ENCODE data around the gene CACNA2D4.
"Not testable (repeated sequence)": the region's sequence is repeated elsewhere in the genome, so short reads cannot be mapped to it uniquely, and the experiment has no call there.

CACNA2D4 gene

DNA sequence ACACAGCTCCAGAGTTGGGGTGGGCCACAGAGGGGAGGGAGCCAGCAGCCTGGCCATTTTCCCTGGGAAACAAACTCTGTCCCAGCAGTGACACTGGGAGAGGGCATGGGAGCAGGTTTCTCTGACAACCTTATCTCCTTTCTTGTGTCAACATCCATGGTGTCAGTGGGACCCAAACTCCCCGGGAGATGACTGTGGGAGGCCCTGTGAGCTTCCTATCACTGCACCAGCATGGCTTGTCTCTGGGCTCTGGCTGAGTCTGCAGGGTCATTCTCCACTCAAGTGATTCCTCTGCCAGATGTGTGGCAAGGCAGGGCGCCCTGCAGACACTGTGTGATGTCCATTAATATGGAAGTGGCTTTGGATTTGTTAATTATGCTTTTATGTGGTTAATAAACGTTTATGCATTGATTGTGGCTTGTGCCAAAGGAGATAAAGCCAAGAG, 88.0 kb downstream of the CACNA2D4 start:
- no peak for DNase-seq

DNA sequence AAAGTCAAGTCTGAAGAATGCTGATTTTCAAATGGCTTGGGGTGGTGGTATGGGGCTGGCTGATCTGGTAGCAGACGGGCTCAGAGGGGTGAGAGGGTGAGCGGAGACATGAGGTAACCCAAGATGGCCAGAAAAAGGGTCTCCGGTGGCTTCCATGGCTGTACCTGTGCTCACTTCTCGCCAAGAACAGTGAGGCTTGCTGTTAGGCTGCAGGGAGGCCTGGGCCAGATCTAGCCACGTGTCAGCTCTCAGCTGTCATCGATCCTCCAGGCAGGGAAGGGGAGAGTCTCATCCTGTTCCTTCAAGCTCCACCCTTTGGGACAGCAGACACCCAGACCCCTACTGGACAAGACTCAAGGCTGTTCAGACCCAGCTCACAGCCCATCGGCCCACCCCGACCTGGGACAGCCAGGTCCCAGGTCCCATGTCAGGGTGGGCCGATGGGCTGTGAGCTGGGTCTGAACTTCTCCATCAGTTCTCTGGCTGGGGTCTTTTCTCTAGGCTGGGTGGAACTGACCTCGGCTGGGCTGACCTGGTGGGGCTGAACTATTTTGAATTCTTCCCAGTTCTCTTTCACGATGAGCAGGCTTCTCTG, 89.0 kb downstream of the CACNA2D4 start:
- DNase-seq: no peak

DNA sequence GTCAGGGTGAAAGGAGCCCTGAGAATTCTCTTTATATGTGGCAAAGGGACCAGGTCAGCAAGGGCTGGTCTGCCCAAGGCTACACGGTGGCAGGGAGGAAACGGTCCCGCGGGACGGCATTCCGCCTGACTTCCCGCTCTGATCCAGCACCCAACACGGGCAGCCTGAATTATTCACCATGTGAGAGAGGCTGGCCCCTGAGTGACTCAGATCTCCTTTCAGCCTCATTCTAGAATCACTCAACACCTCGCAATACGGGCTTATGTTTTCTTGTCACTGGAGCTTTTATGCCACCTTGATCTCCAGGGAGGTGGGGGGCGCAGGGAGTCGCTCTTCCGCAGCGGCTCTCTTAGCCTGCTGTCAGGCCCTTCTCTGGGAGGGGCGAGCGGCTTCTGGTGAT, 89.6 kb downstream of the CACNA2D4 start:
- DNase-seq: no peak

DNA sequence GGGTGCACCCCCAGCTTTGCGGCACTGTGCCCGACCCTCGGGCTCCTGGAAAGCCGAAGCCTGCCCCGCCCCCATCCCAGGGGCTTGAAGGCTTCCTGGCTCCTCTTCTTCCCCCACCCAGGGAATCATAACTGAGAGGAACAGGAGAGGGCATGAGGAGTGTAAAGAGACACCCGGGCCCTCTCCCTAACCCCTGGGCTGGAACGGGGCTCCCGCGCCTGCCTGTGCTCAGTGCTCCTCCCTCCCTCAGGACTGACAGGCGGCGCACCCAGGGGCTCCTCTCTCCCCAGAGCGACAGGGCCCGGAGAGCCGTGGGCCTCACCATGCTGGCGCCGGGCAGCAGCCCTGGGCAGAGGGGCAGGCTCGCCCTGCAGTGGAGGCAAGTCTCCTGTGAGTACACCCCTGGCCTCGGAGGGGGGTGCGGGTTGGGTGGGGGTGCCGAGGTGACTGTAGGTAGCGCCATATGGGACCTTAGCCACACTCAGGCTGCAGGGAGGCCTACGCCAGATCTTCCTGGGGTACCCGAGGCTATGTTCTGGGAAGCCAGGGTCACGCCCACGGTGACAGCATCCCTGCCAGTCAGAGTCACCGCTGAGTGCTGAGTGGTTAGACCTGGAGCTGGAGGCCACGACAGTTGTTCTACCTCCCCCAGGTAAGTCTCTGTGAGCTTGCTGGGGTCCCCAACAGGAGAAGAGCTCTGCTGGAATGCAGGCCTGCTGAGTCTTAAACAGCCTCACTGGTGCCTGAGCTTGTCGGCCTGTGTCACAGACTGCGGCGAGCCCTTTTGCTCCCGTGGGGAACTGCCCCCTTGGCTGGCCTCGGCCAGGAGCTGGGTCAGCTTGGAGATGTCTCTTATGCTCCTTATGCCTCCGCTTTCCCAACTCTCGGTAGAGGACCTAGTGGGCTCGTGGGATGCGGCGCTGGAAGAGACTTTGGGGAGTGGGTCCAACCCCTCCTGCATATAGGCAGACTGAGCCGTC, 90.3 kb downstream of the CACNA2D4 start:
- no peak for DNase-seq

DNA sequence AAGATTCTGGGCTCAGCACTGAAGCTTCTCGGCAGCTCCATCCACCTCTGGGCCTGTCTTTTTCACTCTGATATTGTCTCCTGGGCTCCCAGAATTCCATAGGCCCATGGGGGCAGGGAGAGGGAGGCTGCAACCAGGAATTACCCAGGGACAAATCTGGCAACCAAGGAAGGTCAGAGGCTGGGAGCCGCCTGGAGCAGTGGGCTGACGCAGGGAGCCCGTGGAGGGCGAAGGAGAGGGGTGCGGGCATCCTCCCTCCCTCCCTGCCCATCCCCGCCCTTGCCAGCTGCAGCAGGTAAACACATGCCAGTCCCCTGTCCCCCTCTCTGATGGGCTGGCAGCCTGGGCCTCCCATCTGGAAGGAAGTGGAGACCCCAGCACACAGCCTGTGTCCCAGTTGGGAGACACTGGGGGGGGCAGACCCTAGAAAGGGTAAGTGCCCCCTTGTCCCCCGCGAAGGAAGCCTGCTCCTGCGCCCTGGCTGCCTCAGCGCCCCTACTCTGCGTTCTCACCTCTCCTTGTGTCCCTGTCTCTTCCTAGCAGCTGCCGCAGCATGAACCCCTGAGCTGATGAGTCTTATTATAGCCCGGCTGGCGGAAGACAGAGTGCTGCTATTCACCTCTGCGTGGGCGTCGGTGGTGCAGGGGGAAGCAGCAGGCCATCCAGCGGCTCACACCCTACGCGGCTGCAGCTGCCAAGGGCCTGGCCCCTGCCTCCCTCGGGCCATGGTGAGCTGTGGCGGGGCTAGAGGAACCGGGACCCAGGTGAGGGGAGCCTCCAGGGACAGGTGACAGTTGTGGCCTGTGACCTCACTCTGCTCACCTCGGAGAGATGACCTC, 91.4 kb downstream of the CACNA2D4 start:
- DNase-seq: no peak

DNA sequence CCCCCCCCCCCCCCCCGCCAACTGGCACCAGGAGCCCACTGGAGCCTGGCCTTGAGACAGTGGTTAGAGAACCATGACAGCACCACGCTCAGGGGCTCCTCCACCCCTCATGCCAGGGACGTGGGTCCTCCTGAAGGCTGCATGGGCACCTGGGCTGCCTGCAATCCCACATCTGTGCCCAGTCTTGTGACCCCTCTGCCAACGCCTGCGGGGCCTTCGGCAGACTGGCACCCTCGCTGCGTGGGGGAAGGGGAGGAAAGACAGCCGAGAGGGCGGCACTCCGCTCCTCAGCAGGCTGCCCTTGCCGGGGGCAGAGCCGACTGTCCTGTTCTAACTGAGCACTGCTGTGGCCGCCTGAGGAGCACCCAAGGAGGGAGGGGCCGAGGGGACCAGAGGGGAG, 92.1 kb downstream of the CACNA2D4 start:
- DNase-seq: no peak

DNA sequence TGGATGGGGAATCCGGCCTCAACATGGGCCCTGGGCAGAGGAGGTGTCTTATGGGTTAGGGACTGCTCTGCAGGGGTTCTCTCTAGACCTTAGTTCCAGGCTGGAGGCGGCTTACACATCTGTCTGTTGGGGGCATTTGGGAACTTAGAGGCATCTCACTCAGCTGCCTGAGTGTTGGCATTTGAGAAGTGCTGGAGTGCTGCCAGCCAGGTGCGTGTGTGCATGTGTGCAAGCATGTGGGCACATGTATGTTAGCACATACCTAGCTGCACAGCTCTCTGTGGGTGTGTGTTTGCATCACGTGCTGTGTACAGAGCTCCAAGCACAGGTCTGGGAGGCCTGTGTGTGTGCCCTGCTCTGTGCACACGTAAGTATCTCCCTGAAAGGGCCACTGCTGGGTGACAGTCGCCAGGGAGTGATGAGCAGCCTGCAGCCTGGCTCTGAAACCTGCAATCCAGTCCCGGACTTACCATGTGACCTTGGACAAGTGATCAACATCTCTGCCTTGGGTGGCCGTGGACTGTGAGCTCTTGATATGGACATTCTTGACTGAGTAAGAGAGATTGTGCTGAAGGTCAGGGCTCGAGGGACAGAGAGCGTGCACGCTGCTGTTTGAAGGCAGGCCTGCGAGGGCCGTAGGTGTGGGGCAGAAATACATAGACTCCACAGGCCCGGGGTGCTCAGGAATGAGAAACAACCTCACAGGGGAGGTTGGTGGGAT, 92.9 kb downstream of the CACNA2D4 start:
- no peak for DNase-seq

DNA sequence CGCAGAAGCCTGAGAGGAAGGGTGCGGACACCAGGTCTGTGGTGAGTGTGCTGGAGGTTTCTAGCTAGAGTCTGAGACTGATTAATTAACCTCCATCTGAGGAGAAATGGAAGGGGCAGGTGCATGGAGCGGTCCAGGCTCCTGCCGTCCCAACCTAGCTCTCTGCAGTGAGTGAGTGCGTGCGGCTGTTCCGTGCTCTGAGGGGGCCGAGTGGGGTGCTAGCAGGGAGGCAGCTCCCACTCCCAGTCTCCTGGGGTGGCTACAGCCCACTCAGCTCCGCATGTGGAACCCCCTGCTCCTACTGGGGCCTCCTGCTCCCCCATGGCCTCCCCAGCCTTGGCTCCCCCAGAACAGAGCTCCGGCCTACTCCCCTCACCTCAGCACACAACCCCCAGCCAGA, 95.2 kb downstream of the CACNA2D4 start:
- no peak for DNase-seq

DNA sequence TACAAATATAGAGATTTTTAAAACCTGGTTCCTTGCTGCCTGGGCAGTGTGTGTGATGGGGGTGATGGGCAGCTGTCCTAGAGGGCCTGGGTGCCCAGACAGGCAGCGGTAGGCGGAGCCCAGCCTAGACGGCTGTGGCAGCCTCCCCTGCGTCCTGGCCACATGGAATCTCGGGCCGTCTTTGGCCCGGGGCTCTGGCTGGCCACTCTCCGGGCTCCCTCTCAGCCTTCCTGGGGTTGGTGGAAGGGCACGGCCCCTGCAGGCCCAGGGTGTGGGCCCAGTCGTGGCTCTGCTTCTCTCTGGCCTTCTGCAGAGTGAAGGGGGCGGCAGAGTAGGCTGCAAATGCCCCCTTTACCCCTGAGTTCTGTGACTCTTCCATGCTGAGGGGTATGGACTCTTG, 95.8 kb downstream of the CACNA2D4 start:
- DNase-seq: no peak

DNA sequence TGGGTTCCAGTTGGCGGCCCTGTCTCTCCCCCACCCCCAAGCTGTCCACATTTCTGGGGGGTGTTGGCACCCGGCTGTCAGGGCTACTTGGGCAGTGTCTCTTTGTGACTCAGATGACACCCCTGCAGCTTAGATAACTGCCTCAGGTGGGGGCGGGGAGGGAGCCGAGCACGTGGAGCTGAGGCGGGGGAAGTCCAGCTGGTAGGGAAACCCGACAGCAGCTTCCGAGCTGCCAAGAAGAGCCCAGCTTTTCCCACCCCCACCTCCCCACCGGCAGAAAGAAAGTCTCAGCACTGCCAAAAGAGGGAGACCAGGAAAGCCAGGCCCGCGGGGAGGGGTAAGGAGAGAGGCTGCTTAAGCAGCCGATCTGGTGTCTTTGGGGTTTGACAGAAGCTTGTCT, 96.6 kb downstream of the CACNA2D4 start:
- DNase-seq: no peak

DNA sequence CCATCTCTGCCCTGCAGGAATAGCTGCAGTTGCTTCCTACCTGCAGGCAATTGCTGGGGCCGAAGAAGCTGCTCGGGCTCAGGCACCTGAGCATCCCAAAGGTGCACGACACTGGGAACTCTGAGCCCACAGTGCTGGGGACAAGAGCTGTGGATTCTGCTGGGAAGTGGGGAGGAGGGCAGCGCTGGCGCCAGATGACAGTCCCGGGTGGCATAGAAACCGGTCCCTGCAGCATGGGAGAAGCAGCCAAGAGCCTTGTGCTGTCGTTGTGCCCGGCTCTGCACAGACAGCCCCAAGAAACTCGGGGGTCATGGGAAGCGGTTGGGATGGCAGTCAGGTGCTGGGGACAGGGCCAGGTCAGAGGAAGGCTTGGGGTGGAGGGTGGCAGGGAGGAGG, 97.6 kb downstream of the CACNA2D4 start:
- no peak for DNase-seq

DNA sequence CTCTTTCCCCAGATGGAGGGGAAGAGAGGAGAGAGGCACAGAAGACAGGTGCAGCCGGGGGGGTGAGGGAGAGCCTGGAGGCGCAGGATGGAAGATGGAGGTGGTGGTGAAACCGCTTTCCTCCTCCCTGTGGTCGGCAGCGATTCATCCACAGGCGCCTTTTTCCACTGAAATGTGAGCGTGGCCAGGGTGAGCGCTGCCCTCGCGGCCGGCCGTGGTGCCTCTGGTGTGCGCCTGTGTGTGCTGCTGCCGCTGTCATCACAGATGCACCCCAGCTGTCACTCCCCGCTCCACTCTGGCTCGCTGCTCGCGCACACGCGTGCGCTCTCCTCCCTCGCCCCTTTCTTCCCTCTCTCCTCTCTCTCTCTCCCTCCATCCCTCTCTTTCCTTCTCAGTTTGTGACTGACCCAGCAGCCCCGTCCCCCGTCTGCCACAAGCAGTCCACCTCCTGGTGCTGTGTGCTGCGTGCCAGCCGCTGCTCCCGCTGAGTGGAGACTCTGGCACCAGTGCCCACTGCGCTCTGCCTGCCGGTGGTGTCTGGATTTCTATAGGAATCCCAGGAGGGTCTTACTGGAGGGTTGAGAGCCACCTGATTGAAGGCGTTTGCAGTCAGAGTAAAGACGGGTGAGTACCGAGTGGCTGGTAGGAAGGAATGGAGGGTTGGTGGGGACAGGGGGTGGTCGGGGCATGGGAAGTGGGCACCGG, 98.1 kb downstream of the CACNA2D4 start, which contains the start of gene LRTM2:
LRTM2 (plus strand) TSS at position 375 of the 705 bp plus-strand sequence. CDS start 7,584 bp downstream, outside the sequence.
- no peak for DNase-seq

DNA sequence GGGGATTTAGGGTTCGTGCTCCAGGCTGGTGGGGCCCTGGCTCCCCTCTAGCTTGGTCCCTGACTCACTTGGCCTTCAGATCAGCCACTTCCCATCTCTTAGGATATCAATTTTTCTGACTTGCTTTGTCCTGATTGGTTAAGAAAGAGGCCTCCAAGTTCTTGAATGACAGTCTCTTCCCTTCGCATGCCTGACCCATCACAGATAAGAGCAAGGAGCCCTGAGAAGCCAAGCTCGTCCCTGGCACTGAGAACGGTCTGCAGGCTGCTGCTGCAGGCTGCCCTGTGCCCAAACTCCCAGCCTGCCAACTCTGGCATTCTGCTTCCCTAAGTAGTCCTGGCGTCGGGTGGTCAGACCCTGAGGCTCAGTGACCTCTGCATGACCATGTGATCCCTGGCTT, 98.9 kb downstream of the CACNA2D4 start:
- no peak for DNase-seq

DNA sequence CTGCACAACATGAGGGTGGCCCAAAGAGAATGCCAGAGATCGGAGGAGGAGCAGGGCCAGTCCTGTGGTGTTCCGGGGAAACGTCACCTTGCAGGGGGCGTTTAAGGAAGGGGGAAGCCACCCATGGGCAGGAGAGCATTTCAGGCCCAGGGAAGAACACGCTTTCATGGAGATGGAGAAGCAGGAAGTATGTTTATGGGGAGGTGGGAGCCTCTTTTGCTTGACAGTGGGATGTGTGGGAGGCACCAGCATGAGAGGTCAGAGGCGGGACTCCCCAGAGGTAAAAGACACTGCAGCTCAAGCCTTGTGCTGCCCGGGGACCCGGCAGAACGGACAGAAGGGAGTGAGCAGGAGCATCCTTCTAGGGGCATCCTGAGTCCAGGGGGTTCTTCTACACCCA, 99.4 kb downstream of the CACNA2D4 start:
- no peak for DNase-seq

DNA sequence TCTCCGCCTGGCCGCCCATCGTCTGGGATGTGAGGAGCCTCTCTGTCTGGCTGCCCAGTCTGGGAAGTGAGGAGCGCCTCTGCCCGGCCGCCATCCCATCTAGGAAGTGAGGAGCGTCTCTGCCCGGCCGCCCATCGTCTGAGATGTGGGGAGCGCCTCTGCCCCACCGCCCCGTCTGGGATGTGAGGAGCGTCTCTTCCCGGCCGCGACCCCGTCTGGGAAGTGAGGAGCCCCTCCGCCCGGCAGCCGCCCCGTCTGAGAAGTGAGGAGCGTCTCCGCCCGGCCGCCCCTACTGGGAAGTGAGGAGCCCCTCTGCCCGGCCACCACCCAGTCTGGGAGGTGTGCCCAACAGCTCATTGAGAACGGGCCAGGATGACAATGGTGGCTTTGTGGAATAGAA, 100.5 kb downstream of the CACNA2D4 start:
- DNase-seq: not testable (repeated sequence)

DNA sequence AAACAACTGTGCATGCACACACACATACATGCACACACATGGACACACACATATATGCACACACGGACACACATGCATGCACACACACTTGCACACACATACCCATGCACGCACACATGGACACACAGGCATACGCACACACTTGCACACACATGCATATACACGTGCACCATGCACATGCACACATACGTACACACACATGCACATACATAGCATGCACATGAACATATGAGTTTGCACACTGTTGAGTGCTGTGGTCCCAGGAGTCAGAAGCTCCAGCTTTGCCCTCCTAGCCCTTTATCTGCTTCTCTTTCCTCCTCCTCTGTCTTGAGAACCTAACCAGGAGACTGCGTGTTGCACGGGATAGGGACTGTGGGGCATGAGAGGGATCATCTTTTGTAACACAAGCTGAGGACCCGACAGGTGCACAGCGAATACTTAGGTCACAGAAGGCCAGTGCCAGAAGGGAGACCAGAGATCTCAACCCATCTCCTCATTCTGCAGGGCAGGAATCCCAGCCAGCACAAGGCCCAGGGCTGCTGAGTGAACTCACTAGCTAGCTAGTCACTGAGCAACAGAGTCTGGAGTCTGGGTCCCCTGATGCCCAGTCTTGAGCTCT, 101.6 kb downstream of the CACNA2D4 start:
- DNase-seq: no peak

DNA sequence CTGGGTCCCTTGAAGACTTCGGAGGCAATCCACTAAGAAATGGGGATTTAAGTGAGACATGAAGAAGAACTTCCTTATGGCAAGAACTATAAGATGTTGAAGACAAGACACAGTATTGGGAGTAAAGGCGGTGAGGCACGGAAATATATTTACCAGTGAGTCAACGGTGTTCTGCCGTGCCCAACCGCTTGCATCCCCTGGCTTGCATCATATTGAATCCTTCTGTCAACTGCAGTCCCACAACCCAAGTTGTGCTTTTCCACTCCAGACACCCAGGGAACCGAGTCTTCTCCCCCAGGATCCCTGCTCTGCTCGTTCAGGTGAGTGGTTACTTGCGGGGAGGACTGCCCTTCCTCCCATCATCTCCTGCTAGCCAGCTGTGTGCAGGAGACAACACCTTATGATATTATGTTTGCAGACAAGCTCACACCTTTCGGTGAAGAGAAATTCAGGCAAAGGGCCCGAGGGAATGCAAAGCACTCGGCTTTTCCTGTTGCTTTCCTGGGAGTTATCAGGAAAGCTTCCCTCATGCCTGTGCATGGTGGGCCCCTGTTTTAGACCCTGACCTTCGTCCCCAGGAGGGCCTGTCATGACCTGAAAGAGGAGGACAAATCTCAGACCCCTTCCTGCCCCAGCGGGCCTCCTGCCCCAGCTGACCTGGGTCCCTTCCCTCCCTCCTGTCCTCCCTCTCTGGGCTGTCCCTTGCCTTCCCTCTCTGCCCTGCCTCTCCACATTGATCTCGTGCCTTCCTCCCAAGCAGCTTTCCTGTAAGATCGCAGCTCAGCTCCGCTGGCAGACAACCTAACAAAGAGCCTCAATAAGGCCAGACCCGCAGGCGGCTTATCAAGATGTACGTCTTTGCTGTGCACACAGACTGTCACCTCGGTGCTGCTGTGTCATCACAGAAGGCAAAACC, 102.4 kb downstream of the CACNA2D4 start:
- DNase-seq: no peak

DNA sequence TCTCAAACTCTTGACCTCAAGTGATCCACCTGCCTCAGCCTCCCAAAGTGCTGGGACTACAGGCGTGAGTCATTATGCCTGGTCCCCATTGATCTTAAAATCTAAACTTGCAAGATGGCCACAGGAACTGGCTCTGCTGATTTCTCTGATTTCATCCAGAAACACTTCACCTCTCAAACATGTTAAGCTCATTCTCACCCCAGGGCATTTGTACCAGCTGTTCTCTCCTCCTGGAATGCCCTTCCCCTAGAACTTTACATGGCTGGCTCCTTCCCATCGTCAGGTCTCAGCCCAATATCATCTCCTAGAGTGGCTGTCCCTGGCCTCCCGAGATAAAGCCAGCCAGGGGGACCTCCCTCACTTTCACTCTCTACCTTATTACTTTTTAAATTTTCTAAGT, 103.3 kb downstream of the CACNA2D4 start:
- DNase-seq: no peak

DNA sequence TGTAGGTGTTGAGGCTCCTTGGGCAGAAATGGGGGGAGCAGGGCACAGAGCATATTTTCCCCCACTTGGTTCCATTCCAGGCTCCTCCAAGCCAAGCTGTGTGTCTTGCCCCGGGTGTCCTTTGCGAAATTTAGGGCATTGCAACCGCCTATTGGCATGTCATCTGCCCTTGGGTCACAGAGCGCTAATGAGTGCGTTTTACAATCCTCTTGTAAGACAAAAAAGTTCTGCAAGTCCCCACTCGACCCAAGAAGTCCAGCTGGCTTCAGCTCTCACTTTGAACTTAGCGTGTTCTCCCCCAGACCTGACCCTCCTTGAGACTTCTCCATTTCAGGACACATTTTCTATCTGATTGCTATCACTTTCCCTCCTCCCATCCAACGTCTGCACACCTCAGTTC, 104.2 kb downstream of the CACNA2D4 start:
- no peak for DNase-seq

DNA sequence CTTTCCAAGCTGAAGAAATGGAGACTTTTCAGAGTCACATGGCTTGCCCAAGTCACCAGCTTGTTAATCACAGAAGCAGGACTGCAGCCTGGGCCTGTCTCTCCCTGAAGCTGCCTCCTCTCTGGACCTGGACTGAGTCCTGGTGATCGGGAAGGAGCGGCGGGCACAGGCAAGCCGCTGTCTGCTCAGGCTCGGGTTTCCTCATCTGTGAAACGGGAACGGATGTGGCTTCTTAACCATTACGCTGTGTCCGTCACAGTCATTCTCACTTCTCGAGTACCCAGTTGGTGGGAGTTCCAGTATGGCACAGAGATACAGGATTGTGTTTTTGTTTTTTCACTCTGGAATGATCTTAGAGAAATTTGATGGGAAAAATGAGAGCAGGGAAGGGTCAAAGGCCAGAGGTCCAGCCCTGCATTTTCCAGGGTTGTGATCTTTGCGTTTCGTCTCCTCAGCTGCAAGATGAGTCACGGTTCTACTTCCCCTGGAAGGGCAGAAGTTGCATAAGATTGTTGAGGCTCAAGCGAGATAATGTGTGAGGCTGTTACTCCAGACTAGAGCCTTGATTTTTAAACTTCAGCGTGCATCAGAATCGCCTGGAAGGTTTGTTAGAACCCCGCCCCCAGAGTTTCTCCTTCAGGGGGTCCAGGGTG, 105.7 kb downstream of the CACNA2D4 start:
- no peak for DNase-seq

Data from activated CD4-positive, CD25-positive, alpha-beta regulatory T cell treated with anti-CD3 and anti-CD28 coated beads, Interleukin-2, amount 50 U/mL, for 72 hours (primary cell).